LNCaP clone FGC (cell line): ENCODE measurements around the gene MCM3AP.
A peak's percentile ranks its signal among the peaks of the same experiment; 100 is the strongest.

Source experiments
- DNase-seq: peaks from one replicate; pipeline ENCODE4 v3.0.0-alpha.2; 2011; ENCODE audit warnings: low read depth
- H3K4me3 ChIP-seq: 2 replicates; pipeline ENCODE4 v1.5.1; 2011; ENCODE audit warnings: mild to moderate bottlenecking, low read depth, low read length, control low read depth
- TF ChIP-seq, protein P1 (sequence below): IDR thresholded peaks from 2 replicates; pipeline ENCODE4 v1.5.1; 2012; ENCODE audit warnings: mild to moderate bottlenecking; ENCODE audit not compliant: control insufficient read depth, insufficient read depth; ENCODE audit errors: extremely low read depth

MCM3AP gene

DNA sequence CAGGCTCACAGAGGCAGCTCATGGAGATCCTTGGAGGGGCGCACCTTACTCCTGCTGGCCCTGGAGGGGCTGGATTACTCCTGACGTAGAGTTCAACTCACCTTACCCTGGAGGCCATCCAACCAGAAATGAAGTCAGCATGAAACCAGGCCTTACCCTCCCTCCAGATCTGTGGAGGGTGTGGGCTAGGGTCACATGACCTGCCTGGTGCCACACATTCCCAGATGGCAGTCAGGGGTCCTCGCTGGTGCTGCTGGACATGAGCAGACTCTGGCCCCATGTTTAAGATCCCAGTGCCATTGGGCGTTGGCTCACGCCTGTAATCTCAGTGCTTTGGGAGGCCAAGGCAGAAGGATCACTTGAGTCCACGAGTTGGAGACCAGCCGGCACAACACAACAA, 33.8 kb upstream of the MCM3AP start:
- TF ChIP-seq, protein P1, sequence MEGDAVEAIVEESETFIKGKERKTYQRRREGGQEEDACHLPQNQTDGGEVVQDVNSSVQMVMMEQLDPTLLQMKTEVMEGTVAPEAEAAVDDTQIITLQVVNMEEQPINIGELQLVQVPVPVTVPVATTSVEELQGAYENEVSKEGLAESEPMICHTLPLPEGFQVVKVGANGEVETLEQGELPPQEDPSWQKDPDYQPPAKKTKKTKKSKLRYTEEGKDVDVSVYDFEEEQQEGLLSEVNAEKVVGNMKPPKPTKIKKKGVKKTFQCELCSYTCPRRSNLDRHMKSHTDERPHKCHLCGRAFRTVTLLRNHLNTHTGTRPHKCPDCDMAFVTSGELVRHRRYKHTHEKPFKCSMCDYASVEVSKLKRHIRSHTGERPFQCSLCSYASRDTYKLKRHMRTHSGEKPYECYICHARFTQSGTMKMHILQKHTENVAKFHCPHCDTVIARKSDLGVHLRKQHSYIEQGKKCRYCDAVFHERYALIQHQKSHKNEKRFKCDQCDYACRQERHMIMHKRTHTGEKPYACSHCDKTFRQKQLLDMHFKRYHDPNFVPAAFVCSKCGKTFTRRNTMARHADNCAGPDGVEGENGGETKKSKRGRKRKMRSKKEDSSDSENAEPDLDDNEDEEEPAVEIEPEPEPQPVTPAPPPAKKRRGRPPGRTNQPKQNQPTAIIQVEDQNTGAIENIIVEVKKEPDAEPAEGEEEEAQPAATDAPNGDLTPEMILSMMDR = no peak
- H3K4me3 ChIP-seq = no peak overlapping the region
- DNase-seq = no peak

DNA sequence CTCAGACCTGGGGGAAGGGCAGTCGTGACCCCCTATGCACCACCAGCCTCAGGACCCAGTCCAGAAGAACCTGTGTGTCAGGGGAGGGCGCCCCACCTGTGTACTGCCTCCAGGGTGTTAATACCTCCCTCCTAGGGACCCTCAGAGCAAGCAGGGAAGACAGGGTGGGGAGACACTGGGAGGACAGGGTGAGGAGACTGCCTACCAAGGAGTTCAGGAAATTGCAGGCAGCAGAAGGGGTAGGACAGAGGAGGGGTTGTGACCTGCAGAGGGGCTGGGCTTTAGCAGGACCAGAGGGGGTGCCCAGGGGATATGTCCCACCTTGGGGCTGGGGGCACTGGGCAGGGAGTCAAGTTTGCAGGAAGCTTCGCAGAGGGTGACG, 33.0 kb upstream of the MCM3AP start:
- H3K4me3 ChIP-seq = peak overlapping the region; percentile 16; the same call in 1 of the 2 replicates
- TF ChIP-seq, protein P1 = no peak
- DNase-seq = no peak

DNA sequence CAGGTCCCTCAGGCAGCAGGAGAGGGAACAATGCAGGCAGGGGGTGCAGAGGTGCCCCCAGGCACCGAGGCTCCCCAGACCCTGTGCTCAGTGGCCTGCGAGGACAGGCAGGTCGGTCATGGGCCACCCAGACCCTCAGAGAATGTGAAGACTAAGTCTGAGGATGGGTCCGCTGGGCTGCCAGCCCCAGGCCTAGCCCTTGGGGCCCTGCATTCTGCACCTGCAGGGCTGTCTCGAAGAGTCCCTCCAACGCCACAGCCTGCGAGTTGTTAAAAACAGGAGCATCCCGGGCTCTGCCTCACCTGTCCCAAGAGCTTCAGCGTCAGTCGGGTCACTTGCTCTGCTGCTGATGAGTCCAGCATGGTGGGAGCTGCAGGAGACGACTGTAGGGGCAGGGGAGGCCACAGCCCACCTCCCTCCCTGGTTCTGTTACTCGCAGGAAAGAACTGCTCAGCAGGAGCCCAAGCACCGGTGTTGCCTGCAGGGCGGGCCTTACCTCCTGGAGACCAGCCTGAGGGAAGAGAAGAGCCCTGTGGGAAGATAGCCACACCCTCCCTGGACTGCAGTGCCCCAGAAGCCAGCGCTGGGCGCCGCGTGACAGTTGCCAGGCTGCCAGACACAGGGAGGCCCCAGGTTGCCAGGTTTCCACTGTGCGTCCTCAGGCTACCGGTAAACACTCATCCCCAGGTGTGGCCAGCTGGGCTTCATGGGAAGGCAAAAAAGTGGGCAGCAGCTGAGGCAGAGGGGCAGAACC, 32.5 kb upstream of the MCM3AP start:
- peak; percentile 80 for DNase-seq
- TF ChIP-seq, protein P1 = no peak

DNA sequence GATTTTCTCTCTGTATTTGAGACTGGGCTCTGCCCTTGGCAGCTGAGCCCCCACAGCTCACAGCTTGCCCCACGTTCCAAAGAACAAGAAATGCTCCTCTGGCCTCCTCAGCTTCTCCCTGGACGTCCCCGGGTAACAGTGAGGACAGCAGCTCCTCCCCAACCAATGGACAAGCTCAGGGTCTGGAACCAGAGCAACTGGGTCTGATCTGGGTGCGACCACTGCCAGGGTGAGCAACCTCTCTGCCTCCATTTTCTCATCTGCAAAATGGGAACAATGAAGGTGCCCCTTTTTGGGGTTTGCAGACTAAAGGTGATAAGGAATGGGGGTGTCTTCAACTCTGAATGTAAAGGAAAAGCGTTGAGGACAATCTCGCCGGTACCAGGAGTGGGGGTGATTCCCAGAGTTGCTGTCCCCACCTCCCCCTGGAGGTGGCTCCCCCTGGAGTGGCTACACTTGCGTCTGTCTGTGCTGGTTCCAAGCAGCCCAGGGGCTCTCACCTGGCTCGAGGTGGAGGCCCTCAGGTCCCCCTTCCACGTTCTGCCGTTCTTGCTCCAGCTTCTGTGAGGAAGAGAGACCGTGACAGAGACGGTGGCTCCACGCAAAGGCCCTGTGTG, 31.4 kb upstream of the MCM3AP start:
- TF ChIP-seq, protein P1 = no peak
- H3K4me3 ChIP-seq = no peak overlapping the region
- DNase-seq = no peak

More for the DNA sequence above, 32.5 kb upstream of the MCM3AP start:
- peak overlapping the region; percentile 18 for H3K4me3 ChIP-seq

DNA sequence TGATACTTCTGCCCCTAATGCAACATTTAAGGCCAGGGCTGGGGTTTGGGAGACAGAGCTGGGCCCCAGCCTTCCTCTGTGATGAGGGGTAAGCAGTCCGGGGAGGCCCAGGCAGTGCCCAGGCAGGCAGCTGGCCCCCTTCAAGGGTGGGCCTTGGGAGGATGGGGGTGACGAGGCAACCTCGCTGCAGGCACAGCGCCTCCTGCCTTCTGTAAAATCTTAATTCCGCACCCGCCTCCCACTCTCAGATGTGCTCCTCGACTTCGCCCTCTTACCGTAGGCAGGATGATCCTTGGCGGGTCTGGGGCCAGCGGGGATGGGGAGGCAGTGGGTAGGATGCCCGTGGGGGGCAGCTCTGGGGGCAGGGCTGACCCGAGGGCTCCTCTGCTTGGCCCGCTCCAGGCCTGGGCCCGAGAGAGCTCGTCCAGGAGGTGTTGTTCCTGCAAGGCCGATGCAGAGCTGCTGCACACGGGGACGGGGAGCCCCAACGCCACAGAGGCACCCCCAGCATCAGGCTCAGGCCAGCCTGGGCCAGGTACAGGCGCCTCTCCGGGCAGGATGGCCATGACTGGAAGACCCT, 29.1 kb upstream of the MCM3AP start:
- TF ChIP-seq, protein P1 = no peak
- no peak overlapping the region for H3K4me3 ChIP-seq
- DNase-seq = no peak

DNA sequence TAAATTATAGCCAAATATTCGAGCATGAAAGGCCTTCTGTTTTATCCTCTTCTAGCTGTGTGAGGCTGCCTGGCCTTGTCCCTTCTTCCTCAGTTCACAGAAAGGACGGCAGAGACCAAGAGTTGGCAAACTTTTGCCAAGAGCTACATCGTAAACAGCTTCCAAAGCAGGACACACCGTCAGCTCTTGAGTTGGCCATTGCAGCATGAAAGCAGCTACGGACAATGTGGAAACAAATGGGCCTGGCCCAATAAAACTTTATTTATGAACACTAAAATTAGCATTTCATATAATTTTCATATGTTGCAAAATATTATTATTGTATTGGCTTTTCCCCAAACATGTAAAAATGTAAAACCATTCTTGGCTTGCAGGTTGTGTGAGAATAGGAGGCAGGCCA, 27.5 kb upstream of the MCM3AP start:
- H3K4me3 ChIP-seq = no peak overlapping the region
- no peak for DNase-seq
- TF ChIP-seq, protein P1 = no peak
